K562 (cell line): Measurements from ENCODE around the gene PRKD2.

ENCODE experiments used
- AFF1 ChIP-seq, 2 experiments: fragments of 450-650 bp; IDR thresholded peaks; 2 replicates each; pipeline ENCODE4 v1.6.1; 2018; ENCODE audit warnings: mild to moderate bottlenecking in 2 of 2, low read depth in 1 of 2; ENCODE audit not compliant: partially characterized antibody in 2 of 2
- CTCF ChIP-seq, 3 experiments: IDR thresholded peaks in 2 of 3; conservative IDR thresholded peaks in 1 of 3; 2 replicates each; pipeline ENCODE4 v1.5.1; 2011 to 2012; ENCODE audit warnings: low read length in 3 of 3, mild to moderate bottlenecking in 3 of 3, control low read depth in 2 of 3, improper control_type of control experiment in 1 of 3, inconsistent platforms in 1 of 3, low read depth in 1 of 3, mixed read lengths in 1 of 3, moderate library complexity in 1 of 3; ENCODE audit not compliant: insufficient read depth in 2 of 3
- EZH2 ChIP-seq: IDR thresholded peaks from 2 replicates; pipeline ENCODE4 v1.6.1; 2012; ENCODE audit warnings: low read depth, mild to moderate bottlenecking, inconsistent platforms, low read length, borderline replicate concordance
- LEF1 ChIP-seq: fragments of 450-650 bp; IDR thresholded peaks from 2 replicates; pipeline ENCODE4 v1.6.1; 2016; ENCODE audit warnings: mild to moderate bottlenecking
- MAX ChIP-seq: sonication (generic); formaldehyde crosslinking; IDR thresholded peaks from 2 replicates; pipeline ENCODE4 v1.9.0; 2022; ENCODE audit warnings: mild to moderate bottlenecking, missing genetic modification reagents
- POLR2A ChIP-seq: fragments of 450-650 bp; conservative IDR thresholded peaks from 2 replicates; pipeline ENCODE4 v1.6.1; 2016
- RBBP5 ChIP-seq: fragments of 200-600 bp; sonication (generic); IDR thresholded peaks from 2 replicates; pipeline ENCODE4 v1.6.1; 2012; ENCODE audit warnings: borderline replicate concordance, mild to moderate bottlenecking, low read length, control low read depth, inconsistent platforms; ENCODE audit not compliant: insufficient read depth, poor library complexity, severe bottlenecking
- REST ChIP-seq, 2 experiments: fragments of 450-650 bp; formaldehyde crosslinking in 1 of 2; IDR thresholded peaks; 2 replicates each; pipeline versions ENCODE4 v1.4.0 to v1.6.1; 2014 to 2020; ENCODE audit warnings: mild to moderate bottlenecking in 2 of 2, borderline replicate concordance in 1 of 2, low read depth in 1 of 2
- TOE1 ChIP-seq, 2 experiments: fragments of 450-650 bp in 1 of 2; sonication (generic) in 1 of 2; formaldehyde crosslinking in 1 of 2; IDR thresholded peaks; 2 replicates each; pipeline versions ENCODE4 v1.7.1 to v1.8.0; 2016 to 2022; ENCODE audit warnings: borderline replicate concordance in 2 of 2, mild to moderate bottlenecking in 2 of 2, antibody characterized with exemption in 1 of 2, inconsistent platforms in 1 of 2, low read depth in 1 of 2, missing genetic modification reagents in 1 of 2, moderate library complexity in 1 of 2
- ZBTB2 ChIP-seq: fragments of 450-650 bp; IDR thresholded peaks from 2 replicates; pipeline ENCODE4 v1.6.1; 2016; ENCODE audit warnings: antibody characterized with exemption
- ZNF224 ChIP-seq: sonication (generic); formaldehyde crosslinking; IDR thresholded peaks from 2 replicates; pipeline ENCODE4 v1.8.0; 2022; ENCODE audit warnings: mild to moderate bottlenecking, missing genetic modification reagents
- ZNF644 ChIP-seq: fragments of 200-800 bp; sonication (Bioruptor generic); IDR thresholded peaks from 2 replicates; pipeline ENCODE4 v1.6.1; 2016; ENCODE audit warnings: low read depth, missing genetic modification characterization, missing compliant biosample characterization
- ZZZ3 ChIP-seq: fragments of 450-650 bp; IDR thresholded peaks from 2 replicates; pipeline ENCODE4 v1.6.1; 2016; ENCODE audit warnings: antibody characterized with exemption, mild to moderate bottlenecking, moderate library complexity

- TF ChIP-seq RBBP5: no peak
- no peak for TF ChIP-seq EZH2
- TF ChIP-seq CTCF (IDR thresholded peaks at IDR 0.05 in 2 of 3, conservative IDR thresholded peaks at IDR 0.05 in 1 of 3; ENCODE audit: insufficient read depth in 2 of 3, low read depth in 1 of 3, low read length in 3 of 3): no peak
- no peak for TF ChIP-seq ZNF224
- TF ChIP-seq ZBTB2: no peak
- TF ChIP-seq AFF1 (IDR thresholded peaks at IDR 0.05; ENCODE audit: low read depth in 1 of 2, partially characterized antibody in 2 of 2): no peak
- no peak for TF ChIP-seq REST (IDR thresholded peaks at IDR 0.05; ENCODE audit: borderline replicate concordance)
- TF ChIP-seq REST (CRISPR knock-in tag; IDR thresholded peaks at IDR 0.05; ENCODE audit: low read depth): no peak
- no peak for TF ChIP-seq ZZZ3
- TF ChIP-seq POLR2A: no peak
- no peak for TF ChIP-seq MAX (CRISPR knock-in tag)
- TF ChIP-seq ZNF644: no peak
- no peak for TF ChIP-seq LEF1
- no peak for TF ChIP-seq TOE1 (IDR thresholded peaks at IDR 0.05; ENCODE audit: borderline replicate concordance)
- TF ChIP-seq TOE1 (CRISPR knock-in tag; IDR thresholded peaks at IDR 0.05; ENCODE audit: borderline replicate concordance, low read depth): no peak
These were observed 79.7 kb downstream of the PRKD2 start for GRCh38 chr19:46637224-46637623.
